ENCODE measurements around the gene LIG3. TPM values are rescaled to one million over a fixed set of nuclear protein-coding genes. Genes with fewer than 3 reads are reported as not detected.
A peak's percentile ranks its signal among the peaks of the same experiment; 100 is the strongest.

Gene LIG3
- polyA plus RNA-seq, 3 donors, result 6.0 to 14.6 (median 7.5) TPM

DNA sequence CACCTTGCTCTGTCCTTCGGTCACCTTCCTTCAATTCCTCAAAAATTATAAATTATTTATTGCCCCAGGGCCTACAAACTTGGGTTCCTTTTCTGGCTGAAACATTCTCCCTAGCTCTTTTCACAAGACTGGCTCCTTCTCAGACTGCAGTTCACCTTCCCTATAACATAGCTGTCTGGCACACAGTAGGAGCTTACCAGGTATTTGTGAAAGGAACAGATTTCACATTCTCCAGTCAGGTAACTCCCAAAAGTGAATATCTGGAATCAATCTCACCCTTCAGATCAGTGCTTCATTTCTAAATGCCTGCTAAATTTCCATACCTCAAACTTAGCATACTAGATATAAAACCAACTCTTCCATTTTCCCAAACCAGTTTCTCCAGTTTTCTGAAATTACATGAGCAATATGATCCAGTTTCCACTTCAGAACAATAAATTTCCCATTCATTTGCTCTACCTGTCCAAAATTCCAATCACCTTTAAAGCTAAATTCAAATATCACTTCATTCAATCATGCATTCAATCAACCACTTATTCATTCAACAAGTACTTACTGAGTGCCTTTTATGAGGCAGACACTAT lies 77.1 kb downstream of the LIG3 start:
- no peaks in the 10 kb centered on the region for H3K27me3 ChIP-seq (ENCODE audit: control insufficient read depth in 2 of 2, insufficient read depth in 2 of 2, low read length in 2 of 2)
- H3K36me3 Mint-ChIP-seq, result peaks cover 33 to 39% of the 10 kb centered on the region in 2 donors
- no peak overlapping the region for H3K4me2 ChIP-seq (replicated peaks; ENCODE audit: extremely low read depth, low read length, poor library complexity, severe bottlenecking)
- no peak for DNase-seq
- no peak overlapping the region for H3K9ac ChIP-seq (ENCODE audit: insufficient read depth, low read length, poor library complexity, severe bottlenecking)
- no peaks in the 10 kb centered on the region for H3K9me3 ChIP-seq (replicated peaks in 1 of 2; ENCODE audit: control insufficient read depth in 1 of 2, insufficient read depth in 1 of 2, low read length in 2 of 2)
- H3K36me3 ChIP-seq (replicated peaks in 1 of 2; ENCODE audit: control insufficient read depth in 1 of 2, insufficient read depth in 2 of 2, low read length in 2 of 2), result peaks cover 2 to 19% of the 10 kb centered on the region in 2 donors
- no peaks in the 10 kb centered on the region for H4K20me1 ChIP-seq (ENCODE audit: insufficient read depth, low read length)
- H3K4me1 ChIP-seq (ENCODE audit: control insufficient read depth in 1 of 2, insufficient read depth in 2 of 2, low read length in 2 of 2), result peaks cover 15 to 16% of the 10 kb centered on the region in 2 donors
- 100% methylated on average over 1 of the region's 1 CpG for WGBS (ENCODE audit: insufficient coverage)
- H2AFZ ChIP-seq (ENCODE audit: insufficient read depth, low read depth, low read length, poor library complexity, severe bottlenecking), result no peak overlapping the region
- H3K4me3 Mint-ChIP-seq, result no peak overlapping the region
- H3K27ac Mint-ChIP-seq, result peak overlapping the region in 2 of 7 donors; percentile 39 to 58
- TF ChIP-seq, protein P1, sequence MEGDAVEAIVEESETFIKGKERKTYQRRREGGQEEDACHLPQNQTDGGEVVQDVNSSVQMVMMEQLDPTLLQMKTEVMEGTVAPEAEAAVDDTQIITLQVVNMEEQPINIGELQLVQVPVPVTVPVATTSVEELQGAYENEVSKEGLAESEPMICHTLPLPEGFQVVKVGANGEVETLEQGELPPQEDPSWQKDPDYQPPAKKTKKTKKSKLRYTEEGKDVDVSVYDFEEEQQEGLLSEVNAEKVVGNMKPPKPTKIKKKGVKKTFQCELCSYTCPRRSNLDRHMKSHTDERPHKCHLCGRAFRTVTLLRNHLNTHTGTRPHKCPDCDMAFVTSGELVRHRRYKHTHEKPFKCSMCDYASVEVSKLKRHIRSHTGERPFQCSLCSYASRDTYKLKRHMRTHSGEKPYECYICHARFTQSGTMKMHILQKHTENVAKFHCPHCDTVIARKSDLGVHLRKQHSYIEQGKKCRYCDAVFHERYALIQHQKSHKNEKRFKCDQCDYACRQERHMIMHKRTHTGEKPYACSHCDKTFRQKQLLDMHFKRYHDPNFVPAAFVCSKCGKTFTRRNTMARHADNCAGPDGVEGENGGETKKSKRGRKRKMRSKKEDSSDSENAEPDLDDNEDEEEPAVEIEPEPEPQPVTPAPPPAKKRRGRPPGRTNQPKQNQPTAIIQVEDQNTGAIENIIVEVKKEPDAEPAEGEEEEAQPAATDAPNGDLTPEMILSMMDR (IDR thresholded peaks at IDR 0.05), result no peak
- intact Hi-C loops (cut with micrococcal nuclease), result no loop called here
- H3K27ac ChIP-seq (ENCODE audit: low read depth in 1 of 2, low read length in 2 of 2), result no peak overlapping the region
- H3K9me3 Mint-ChIP-seq, result peaks cover 0 to 3% (median 0%) of the 10 kb centered on the region in 7 donors
- H3K4me3 ChIP-seq (replicated peaks in 1 of 3; ENCODE audit: low read depth in 2 of 3, low read length in 3 of 3), result no peak overlapping the region
- H3K27me3 Mint-ChIP-seq (ENCODE audit: low read depth in 3 of 3), result peaks cover 0 to 4% (median 0%) of the 10 kb centered on the region in 3 donors
- H3K4me1 Mint-ChIP-seq, result peaks cover 45% of the 10 kb centered on the region
- peaks cover 89% of the 10 kb centered on the region for H3K79me2 ChIP-seq (ENCODE audit: insufficient read depth, low read length)

Other genes with a start within 250 kb of the LIG3 start
- gene CCT6B, start 19.1 kb upstream of the LIG3 start, polyA plus RNA-seq, result 1 to 10 TPM in 2 of 3 donors, under 1 TPM in 1; 0.95 to 1.8 (median 1.4) TPM
- gene ZNF830, start 19.0 kb upstream of the LIG3 start, polyA plus RNA-seq, result 1 to 10 TPM; 2.1 to 4.7 (median 4.2) TPM
- 10 to 100 TPM; 16.1 to 25.1 (median 24.7) TPM for gene RFFL, start 83.2 kb downstream of the LIG3 start, polyA plus RNA-seq
- gene RAD51D, start 139.3 kb downstream of the LIG3 start, polyA plus RNA-seq, result 1 to 10 TPM; 4.4 to 6.9 (median 5.8) TPM
- gene FNDC8, start 141.1 kb downstream of the LIG3 start, polyA plus RNA-seq, result not detected
- 1 to 10 TPM; 1.6 to 3.6 (median 2.2) TPM for gene NLE1, start 161.8 kb downstream of the LIG3 start, polyA plus RNA-seq
- not detected for gene UNC45B, start 167.3 kb downstream of the LIG3 start, polyA plus RNA-seq
- not detected for gene SLC35G3, start 213.9 kb downstream of the LIG3 start, polyA plus RNA-seq

Data from CD14-positive monocyte (primary cell).